CD14-positive monocyte (primary cell): ENCODE measurements around the gene TANGO6. TPM values are rescaled to one million over a fixed set of nuclear protein-coding genes. Genes with fewer than 3 reads are reported as not detected.

Source experiments
- DNase-seq, 3 donors: peaks; one replicate each; pipeline ENCODE4 v3.0.0-alpha.2; 2011 to 2022
- H2AFZ ChIP-seq: 2 replicates; pipeline ENCODE4 v1.6.0; 2012; ENCODE audit warnings: mild to moderate bottlenecking, low read depth, low read length, inconsistent platforms; ENCODE audit not compliant: insufficient read depth, poor library complexity, severe bottlenecking
- H3K27ac ChIP-seq, 2 donors: 1 replicate in 1 of 2; 2 replicates in 1 of 2; pipeline ENCODE4 v1.5.1; 2012 to 2013; ENCODE audit warnings: low read length in 2 of 2, control low read depth in 1 of 2, inconsistent platforms in 1 of 2, low read depth in 1 of 2, mild to moderate bottlenecking in 1 of 2
- H3K27me3 ChIP-seq, 2 donors: one replicate each; pipeline versions ENCODE4 v1.6.0 to v1.6.1; 2011 to 2013; ENCODE audit warnings: low read length in 2 of 2; ENCODE audit not compliant: control insufficient read depth in 2 of 2, insufficient read depth in 2 of 2
- H3K36me3 ChIP-seq, 2 donors: replicated peaks in 1 of 2; 1 replicate in 1 of 2; 2 replicates in 1 of 2; pipeline versions ENCODE4 v1.5.1 to v1.6.1; 2012 to 2013; ENCODE audit warnings: low read length in 2 of 2, control low read depth in 1 of 2, inconsistent platforms in 1 of 2, mild to moderate bottlenecking in 1 of 2; ENCODE audit not compliant: insufficient read depth in 2 of 2, control insufficient read depth in 1 of 2
- H3K4me1 ChIP-seq, 2 donors: 1 replicate in 1 of 2; 2 replicates in 1 of 2; pipeline versions ENCODE4 v1.5.1 to v1.6.1; 2012 to 2013; ENCODE audit warnings: low read length in 2 of 2, control low read depth in 1 of 2, inconsistent platforms in 1 of 2, mild to moderate bottlenecking in 1 of 2, moderate library complexity in 1 of 2; ENCODE audit not compliant: insufficient read depth in 2 of 2, control insufficient read depth in 1 of 2
- H3K4me2 ChIP-seq: replicated peaks from 2 replicates; pipeline ENCODE3; 2012; ENCODE audit warnings: low read length, moderate library complexity, mild to moderate bottlenecking; ENCODE audit not compliant: poor library complexity, severe bottlenecking; ENCODE audit errors: extremely low read depth
- H3K4me3 ChIP-seq, 3 experiments: fragments of 200-600 bp in 1 of 3; sonication (generic) in 1 of 3; replicated peaks in 1 of 3; 1 replicate in 2 of 3; 2 replicates in 1 of 3; pipeline ENCODE4 v1.5.1; 2011 to 2013; ENCODE audit warnings: low read length in 3 of 3, mild to moderate bottlenecking in 3 of 3, control low read depth in 2 of 3, low read depth in 2 of 3, inconsistent platforms in 1 of 3, moderate library complexity in 1 of 3
- H3K79me2 ChIP-seq: 2 replicates; pipeline ENCODE4 v1.6.0; 2012; ENCODE audit warnings: mild to moderate bottlenecking, control low read depth, inconsistent platforms, low read length, moderate library complexity; ENCODE audit not compliant: insufficient read depth
- H3K9ac ChIP-seq: 2 replicates; pipeline ENCODE4 v1.6.0; 2017; ENCODE audit warnings: low read length, mild to moderate bottlenecking; ENCODE audit not compliant: insufficient read depth, poor library complexity, severe bottlenecking
- H3K9me3 ChIP-seq, 2 donors: replicated peaks in 1 of 2; 1 replicate in 1 of 2; 2 replicates in 1 of 2; pipeline versions ENCODE4 v1.5.1 to v1.6.1; 2012 to 2013; ENCODE audit warnings: low read length in 2 of 2, control low read depth in 1 of 2; ENCODE audit not compliant: control insufficient read depth in 1 of 2, insufficient read depth in 1 of 2
- H4K20me1 ChIP-seq: 2 replicates; pipeline ENCODE4 v1.6.0; 2012; ENCODE audit warnings: mild to moderate bottlenecking, low read length, control low read depth, moderate library complexity; ENCODE audit not compliant: insufficient read depth
- H3K27ac Mint-ChIP-seq, 7 donors: one replicate each; pipeline ENCODE4 v1.8.0; 2020; ENCODE audit warnings: mild to moderate bottlenecking in 7 of 7, mixed read lengths in 7 of 7, moderate library complexity in 6 of 7, inconsistent platforms in 2 of 7
- H3K27me3 Mint-ChIP-seq, 3 donors: one replicate each; pipeline ENCODE4 v1.8.0; 2021 to 2022; ENCODE audit warnings: low read depth in 3 of 3, mild to moderate bottlenecking in 3 of 3, mixed read lengths in 3 of 3, moderate library complexity in 3 of 3, inconsistent platforms in 1 of 3
- H3K36me3 Mint-ChIP-seq, 2 donors: one replicate each; pipeline ENCODE4 v1.8.0; 2020; ENCODE audit warnings: mixed read lengths in 2 of 2, inconsistent platforms in 1 of 2, mild to moderate bottlenecking in 1 of 2
- H3K4me1 Mint-ChIP-seq: one replicate; pipeline ENCODE4 v1.8.0; 2020; ENCODE audit warnings: mild to moderate bottlenecking, mixed read lengths
- H3K4me3 Mint-ChIP-seq, 2 donors: one replicate each; pipeline ENCODE4 v1.8.0; 2020; ENCODE audit warnings: mild to moderate bottlenecking in 2 of 2, mixed read lengths in 2 of 2, moderate library complexity in 1 of 2
- H3K9me3 Mint-ChIP-seq, 7 donors: one replicate each; pipeline ENCODE4 v1.8.0; 2020 to 2022; ENCODE audit warnings: mixed read lengths in 7 of 7, mild to moderate bottlenecking in 6 of 7, moderate library complexity in 6 of 7, inconsistent platforms in 2 of 7
- CTCF ChIP-seq: fragments of 200-600 bp; IDR thresholded peaks from one replicate; pipeline ENCODE4 v1.8.0; 2022; ENCODE audit warnings: antibody characterized with exemption, mild to moderate bottlenecking
- WGBS: methylation state at CpG from one replicate; pipeline ENCODE4 v1.1.5; 2013; ENCODE audit warnings: missing lambda C conversion rate; ENCODE audit not compliant: insufficient coverage; 5-methylcytosine and 5-hydroxymethylcytosine counted together
- intact Hi-C, 2 donors: fragments of 100-400 bp; cut with micrococcal nuclease; formaldehyde crosslinking; loops; one replicate each; pipeline versions ENCODE4 v1.15.0 to v1.15.1; 2023
- polyA plus RNA-seq, 3 donors: library from polyadenylated mRNA; depleted of rRNA in 1 of 3; unstranded in 2 of 3; stranded (reverse) in 1 of 3; fragments of 300-500 nt in 2 of 3; fragments of >200 nt in 1 of 3; fragmentation: Illumina TruSeq in 2 of 3; gene quantifications; 1 replicate in 2 of 3; 2 replicates in 1 of 3; pipeline ENCODE4 v1.2.3, GENCODE V29; 2012 to 2021

Gene TANGO6
- polyA plus RNA-seq, 3 donors = 6.5 to 8.1 (median 7.3) TPM

DNA sequence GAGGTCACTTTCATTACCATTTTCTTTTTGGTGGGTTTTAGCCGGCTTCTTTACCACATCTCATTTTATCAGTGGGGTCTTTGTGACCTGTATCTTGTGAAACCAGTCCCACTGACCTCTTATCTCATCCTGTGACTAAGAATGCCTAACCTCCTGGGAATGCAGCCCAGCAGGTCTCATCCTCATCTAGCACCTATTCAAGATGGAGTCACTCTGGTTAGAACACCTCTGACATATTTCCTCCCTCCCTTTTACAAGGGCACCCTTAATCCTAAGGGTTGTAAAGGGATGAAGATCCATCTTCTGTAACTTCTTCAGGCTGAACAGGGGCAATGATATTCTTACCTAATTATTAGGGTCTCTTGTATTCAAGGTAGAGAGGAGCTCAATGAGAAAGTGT is 154.2 kb downstream of the TANGO6 start:
- Histone ChIP-seq H3K4me3 (no peak overlapping the region), H3K27ac (no peak overlapping the region), H3K4me1 (no peaks in the 10 kb centered on the region), H2AFZ (no peak overlapping the region), H3K9ac (no peak overlapping the region), H3K79me2 (no peaks in the 10 kb centered on the region), H3K27me3 (no peaks in the 10 kb centered on the region), H3K4me2 (no peak overlapping the region), H3K9me3 (peaks cover 3 to 8% of the 10 kb centered on the region in 2 donors), H4K20me1 (no peaks in the 10 kb centered on the region), H3K36me3 (peaks cover 0 to 18% of the 10 kb centered on the region in 2 donors)
- H3K9me3 Mint-ChIP-seq = peaks cover 4 to 15% (median 9%) of the 10 kb centered on the region in 7 donors
- peaks cover 0 to 3% (median 0%) of the 10 kb centered on the region in 3 donors for H3K27me3 Mint-ChIP-seq
- no peak for DNase-seq
- TF ChIP-seq CTCF = no peak
- H3K4me1 Mint-ChIP-seq = no peaks in the 10 kb centered on the region
- no CpG with 5 or more reads among the region's 1 CpG for WGBS
- no peak overlapping the region for H3K27ac Mint-ChIP-seq
- no peak overlapping the region for H3K4me3 Mint-ChIP-seq
- intact Hi-C loops = no loop called here
- peaks cover 26 to 27% of the 10 kb centered on the region in 2 donors for H3K36me3 Mint-ChIP-seq

DNA sequence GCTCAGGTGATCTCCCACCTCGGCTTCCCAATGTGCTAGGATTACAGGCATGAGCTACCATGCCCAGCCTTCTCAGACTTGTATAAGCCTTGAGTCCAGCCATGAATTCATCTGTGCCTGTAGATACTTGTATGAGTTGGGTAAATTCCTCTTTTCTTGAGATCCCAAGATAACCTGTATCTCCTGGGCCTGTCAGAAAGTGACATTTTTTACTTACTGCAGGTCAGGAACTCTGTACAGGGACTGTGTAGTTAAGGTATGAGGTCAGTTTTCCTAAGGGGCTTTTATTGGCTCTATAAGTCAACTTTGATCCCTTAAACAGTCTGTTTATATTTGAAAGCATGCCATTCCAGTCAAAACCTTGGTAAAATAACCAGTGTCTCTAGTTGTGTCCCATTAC is 155.8 kb downstream of the TANGO6 start:
- H3K4me3 Mint-ChIP-seq = no peak overlapping the region
- WGBS = 100% methylated on average over 1 of the region's 1 CpG

More for the DNA sequence above, 155.8 kb downstream of the TANGO6 start:
- no peak for DNase-seq
- Mint-ChIP-seq H3K9me3 (peaks cover 15 to 28% (median 17%) of the 10 kb centered on the region in 7 donors), H3K4me1 (no peaks in the 10 kb centered on the region), H3K36me3 (peaks cover 30 to 34% of the 10 kb centered on the region in 2 donors), H3K27ac (no peak overlapping the region), H3K27me3 (peaks cover 0 to 3% (median 0%) of the 10 kb centered on the region in 3 donors)
- no peaks in the 10 kb centered on the region for H3K4me1 ChIP-seq
- H3K79me2 ChIP-seq = no peaks in the 10 kb centered on the region
- H2AFZ ChIP-seq = no peak overlapping the region
- peaks cover 0 to 23% of the 10 kb centered on the region in 2 donors for H3K36me3 ChIP-seq
- no peak overlapping the region for H3K4me2 ChIP-seq
- TF ChIP-seq CTCF = no peak
- peaks cover 7 to 16% of the 10 kb centered on the region in 2 donors for H3K9me3 ChIP-seq
- no peak overlapping the region for H3K9ac ChIP-seq
- H3K27ac ChIP-seq = no peak overlapping the region
- intact Hi-C loops = no loop called here
- no peaks in the 10 kb centered on the region for H4K20me1 ChIP-seq
- no peaks in the 10 kb centered on the region for H3K27me3 ChIP-seq
- no peak overlapping the region for H3K4me3 ChIP-seq
